NCI-H2107 (cell line): ENCODE results near the gene COBL.
"Not testable (repeated sequence)": the region's sequence is repeated elsewhere in the genome, so short reads cannot be mapped to it uniquely, and the experiment has no call there.

ENCODE experiments used
- DNase-seq: peaks from one replicate; lab custom pipeline; 2025; lab: John Stamatoyannopoulos, UW

The COBL gene

DNA sequence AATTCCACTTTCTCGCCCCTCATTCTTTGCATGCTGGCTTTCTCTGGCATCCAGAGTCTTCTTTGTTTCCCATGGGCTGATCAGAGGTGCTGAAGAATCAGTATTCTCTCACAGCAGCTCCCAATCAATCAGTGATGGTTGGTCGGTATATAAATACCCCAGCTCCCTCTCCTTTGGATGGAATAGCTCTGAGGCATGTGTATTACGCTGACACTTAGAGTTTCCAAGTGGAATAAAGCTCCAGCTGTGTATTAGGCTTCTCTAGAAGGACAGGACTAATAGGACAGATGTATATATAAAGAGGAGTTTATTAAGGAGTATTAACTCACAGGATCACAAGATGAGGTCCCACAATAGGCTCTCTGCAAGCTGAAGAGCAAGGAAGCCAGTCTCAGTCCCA lies 315.7 kb downstream of the COBL start:
- DNase-seq, result no peak

DNA sequence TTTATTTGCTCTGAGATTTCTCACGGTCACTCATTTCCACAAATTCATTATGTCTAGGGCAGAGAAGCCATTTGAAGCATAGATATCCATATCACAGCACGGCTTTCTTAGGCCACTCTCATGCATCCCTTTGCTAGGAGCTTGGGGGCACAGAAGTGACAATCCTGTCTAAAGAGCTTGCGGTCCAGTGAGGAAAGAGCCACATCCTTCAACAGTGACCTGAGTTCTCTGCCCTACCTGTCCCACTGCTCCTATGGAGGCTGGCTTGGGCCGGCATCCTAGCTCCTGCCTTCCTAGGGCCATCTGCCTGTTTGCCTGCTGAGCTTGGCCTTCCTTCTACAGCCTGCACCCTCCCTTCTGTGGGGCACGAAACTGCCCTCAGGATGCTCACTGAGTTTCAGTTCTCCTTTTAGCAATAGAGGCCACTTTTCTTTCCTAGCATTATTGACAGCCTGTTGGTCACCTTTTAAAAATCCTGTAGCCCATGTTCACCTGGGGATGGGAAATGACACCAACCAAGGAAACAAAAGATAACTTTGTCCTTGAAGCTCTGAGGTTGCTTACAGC lies 321.8 kb downstream of the COBL start:
- DNase-seq, result no peak

DNA sequence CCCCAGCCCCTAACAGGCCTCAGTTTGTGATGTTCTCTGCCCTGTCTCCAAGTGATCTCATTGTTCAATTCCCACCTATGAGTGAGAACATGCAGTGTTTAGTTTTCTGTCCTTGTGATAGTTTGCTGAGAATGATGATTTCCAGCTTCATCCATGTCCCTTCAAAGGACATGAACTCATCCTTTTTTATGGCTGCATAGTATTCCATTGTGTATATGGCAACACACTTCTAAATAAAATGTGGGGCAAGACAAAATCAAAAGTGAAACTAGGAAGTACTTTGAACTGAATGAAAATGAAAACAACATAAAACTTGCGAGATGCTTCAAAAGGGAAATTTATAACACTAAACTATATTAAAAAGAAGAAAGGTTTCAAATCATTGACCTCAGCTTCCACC lies 326.4 kb downstream of the COBL start:
- not testable (repeated sequence) for DNase-seq

DNA sequence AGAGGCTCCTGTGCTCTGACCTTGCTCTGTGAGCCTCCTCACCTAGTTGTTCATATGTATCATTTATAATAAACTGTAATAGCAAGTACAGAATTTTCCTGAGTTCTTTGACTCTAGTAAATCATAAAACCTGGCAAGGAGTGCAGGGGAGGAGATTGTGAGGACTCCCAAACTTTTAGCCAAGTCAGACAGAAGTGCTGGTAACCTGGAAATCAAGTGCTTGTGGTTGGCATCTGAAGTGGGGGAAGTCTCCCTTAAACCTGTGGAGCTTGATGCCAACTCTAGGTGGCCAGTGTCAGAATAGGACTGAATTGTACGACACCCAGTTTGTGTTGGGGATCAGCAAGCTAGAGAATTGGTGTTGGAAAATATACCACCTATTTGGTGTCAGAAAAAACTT lies 327.6 kb downstream of the COBL start:
- DNase-seq, result no peak

DNA sequence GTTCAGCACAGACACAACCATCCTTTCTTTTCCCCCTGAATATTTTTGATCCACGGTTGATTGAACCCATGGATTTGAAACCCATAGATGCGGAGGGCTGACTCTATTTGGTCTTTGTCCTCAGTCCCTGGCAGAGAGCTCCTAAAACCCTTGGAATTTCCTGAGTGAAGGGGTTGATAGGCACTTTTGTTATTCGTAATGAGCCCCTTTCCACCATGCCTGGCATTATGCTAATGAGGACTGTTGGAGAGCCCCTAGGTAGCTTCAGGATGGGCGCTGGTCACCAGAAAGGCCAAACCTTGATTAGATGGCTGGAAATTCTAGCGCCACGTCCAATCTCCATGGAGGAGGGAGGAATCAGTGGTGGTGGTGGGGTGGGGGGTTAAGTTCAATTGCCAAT lies 328.1 kb downstream of the COBL start:
- DNase-seq, result no peak

DNA sequence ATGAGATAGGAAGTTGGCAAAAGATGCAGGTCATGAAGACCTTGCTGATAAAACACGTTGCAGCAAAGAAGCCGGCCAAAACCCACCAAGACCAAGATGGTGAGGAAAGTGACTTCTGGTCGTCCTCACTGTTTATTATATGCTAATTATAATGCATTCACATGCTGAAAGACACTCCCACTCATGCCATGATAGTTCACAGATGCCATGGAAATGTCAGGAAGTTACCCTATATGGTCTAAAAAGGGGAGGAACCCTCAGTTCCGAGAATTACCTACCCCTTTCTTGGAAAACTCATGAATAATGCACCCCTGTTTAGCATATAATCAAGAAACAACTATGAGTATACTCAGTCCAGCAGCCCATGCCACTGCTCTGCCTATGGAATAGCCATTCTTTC lies 331.5 kb downstream of the COBL start:
- no peak for DNase-seq

DNA sequence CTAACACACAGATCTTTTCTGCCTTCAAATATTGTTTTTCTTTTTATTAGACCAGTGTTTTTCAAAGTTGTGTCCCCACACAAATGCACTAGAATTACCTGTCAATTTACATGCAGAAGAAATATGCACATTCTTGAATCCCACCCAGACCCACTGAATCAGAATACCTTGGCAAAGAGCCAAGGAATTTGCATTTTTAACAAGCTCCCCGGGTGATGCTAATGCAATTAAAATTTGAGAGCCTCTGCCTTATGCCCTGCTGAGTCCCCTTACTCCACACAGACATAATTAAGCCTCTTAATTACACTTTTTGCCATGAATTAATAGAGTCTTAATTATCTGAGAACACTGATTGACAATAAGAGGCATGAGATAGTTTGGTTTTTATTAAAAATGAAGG lies 332.8 kb downstream of the COBL start:
- DNase-seq, result no peak

DNA sequence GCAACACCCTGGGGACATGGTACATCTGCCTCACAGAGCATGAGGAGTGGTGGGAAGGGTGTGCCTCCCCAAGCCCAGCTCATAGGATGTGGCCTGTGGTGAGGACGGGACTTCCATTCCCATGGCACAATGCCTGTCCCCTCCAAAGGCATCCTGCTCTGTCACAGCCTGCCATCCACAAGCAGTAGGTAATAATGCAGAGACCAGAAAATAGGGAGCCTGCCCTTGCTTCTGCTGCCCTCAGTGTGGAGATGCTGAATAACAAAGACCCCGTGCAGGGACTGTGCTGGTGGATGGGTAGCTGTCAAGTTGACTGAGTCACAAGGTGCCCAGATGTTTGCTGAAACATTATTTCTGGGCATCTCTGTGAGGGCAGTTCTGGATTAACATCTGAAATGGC lies 334.0 kb downstream of the COBL start:
- no peak for DNase-seq

DNA sequence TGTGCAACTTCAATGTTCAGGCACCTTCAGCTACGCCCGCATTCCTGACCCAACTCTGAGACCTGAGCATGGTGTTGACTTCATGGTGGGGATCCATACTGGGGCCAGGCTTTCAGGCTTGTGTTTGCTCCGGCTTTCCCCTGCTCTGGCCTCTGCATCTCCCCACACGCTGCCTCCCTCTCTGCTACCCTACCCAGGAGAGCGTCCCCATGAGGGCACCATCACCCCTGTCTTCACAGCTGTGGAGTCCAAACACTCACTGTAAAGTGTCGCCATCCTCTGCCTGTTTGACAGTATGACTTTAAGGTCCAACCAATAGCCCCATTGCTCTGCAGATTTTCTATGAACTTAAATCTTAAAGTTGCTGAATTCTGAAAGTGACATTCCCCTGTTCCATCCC lies 334.9 kb downstream of the COBL start:
- DNase-seq, result no peak

DNA sequence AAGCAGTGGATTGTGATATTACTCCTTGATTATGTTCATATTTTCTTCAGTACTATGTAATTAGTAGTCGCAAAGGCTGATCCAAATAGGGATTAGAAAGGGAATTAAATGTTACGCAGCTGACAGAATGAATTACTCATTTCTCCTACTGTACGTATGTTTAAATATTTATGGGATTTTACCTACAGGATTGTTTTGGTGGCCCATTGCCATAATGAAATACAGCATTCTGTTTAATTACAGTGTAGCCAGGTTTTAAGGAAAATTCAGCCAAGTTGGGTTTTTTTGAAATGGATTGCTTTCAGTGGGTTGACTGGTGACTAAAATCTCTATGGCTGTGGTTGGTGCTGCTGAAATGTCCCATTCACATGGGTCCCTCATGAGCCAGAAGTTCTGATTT lies 336.2 kb downstream of the COBL start:
- no peak for DNase-seq

DNA sequence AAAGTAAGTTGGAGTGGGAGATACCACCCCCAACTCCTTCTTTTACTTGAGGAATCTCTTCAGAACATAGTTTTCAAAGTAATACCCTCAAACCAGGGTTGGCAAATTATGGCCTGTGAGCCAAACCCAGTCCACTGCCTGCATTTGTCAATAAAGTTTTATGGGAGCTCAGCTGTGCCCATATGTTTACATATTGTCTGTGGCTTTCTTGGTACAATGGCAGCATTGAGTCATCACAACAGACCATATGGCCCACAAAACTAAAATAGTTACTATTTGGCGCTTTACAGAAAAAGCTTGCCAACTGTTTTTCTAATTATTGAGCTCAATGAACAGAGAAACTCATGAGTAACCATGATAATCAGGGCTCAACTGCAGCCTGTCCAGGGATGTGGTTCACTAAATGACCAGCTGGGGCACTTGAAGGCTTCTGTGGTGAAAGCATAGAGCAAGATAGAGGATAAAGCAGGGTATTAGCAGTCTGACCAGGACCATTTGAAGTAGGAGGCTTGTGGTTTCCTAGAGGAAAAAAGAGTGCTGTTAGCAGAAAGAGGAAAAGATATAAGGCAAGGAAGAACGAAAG lies 337.9 kb downstream of the COBL start:
- no peak for DNase-seq

DNA sequence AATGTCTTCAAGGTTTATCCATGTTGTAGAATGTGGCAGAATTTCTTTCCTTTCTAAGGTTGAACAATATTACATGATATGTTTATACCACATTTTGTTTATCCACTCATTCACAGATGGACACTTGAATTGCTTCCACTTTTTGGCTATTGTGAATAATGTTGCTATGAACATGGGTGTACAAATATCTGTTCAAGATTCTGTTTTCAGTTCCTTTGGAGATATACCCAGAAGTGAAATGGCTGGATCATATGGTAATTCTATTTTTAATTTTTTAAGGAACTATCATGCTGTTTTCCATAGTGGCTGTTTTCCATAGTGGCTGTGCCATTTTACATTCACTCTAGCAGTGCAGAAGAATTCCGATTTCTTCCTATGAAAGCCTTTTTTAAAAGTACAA lies 339.2 kb downstream of the COBL start:
- no peak for DNase-seq

DNA sequence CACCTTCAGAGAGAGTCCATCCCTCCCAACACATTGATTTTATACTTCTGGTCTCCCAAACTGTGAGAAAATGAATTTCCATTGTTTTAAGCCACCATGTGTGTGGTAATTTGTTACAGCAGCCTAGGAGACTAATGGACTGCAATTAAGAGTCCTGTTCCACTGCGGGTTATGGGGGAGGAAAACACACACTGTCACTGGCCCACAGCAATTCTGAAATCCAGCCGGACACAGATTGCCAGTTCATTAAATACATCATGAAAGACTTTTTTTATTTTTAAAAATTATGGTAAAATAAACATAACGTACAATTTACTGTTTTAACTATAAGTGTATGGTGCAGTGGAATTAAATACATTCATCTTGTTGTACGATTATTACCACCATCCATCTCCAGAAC lies 340.5 kb downstream of the COBL start:
- no peak for DNase-seq

DNA sequence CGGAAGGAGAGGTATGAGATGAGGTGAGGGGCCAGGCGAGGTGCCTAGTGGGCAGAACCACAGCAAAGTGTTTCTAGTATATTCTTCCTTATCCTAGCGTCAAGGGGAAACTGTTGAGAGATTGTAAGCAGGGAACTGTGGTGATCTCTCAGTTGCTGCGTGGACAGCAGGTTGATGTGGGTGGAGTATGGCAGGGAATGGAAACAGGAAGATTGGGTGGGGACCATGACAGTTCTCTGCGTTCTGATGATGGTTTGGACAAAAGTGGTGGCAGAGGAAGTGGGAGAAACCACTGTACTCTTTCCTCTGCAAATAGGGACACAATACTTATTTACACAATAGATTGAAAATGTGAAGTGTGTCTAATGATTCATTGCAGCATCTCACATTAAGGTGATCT lies 342.4 kb downstream of the COBL start:
- DNase-seq, result no peak

DNA sequence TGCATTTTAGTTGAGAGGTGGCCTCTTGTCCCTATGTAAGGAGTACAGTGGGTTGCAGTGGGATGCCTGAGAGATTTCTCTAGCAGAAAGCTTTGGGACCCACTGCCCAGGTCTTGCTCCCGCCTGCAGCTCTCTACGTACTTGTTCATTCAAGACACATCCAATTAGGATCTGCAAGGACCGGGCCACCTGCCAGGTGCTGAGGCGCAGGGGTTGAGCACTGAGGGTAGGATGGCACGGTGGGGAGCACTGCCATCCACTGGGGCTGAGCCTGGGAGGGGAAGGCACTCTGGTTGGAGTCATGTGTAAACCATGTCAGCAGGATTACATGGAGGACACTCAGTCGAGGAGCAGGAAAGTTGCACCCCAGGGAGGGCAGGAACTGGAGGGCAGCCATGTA lies 342.8 kb downstream of the COBL start:
- no peak for DNase-seq

DNA sequence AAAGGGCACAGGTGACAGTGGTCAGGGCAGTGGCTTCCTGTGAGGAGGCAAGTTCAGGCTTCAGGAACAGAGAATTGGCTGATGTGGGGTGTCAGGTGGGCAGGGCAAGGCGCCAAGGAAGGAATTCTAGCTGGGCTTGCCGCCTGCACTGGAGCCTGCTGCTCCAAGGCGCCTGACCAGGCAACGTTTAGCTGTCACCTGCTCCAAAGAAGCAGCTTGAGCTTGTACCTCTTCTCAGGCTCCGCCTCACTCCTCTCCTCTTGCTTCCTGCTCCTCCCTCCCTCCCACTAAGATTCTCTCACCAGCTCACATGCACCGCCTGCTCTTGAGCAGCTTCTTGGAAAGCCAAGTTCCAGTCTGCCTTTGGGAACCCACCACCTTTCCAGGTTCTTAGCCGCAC lies 346.5 kb downstream of the COBL start:
- no peak for DNase-seq
